HCT116 (cell line): ENCODE results near the gene UPF1. TPM values are rescaled to one million over a fixed set of nuclear protein-coding genes. Genes with fewer than 3 reads are reported as not detected.

ENCODE experiments used
- ATAC-seq: fragments of 200-7000 bp; cut with Tn5 transposase; 2 replicates; pipeline ENCODE4 v1.9.1; 2020; ENCODE audit warnings: mild to moderate bottlenecking, moderate library complexity
- BruUV-seq: library from RNA; stranded (reverse); fragments of 400-500 nt; replicated peaks from 2 replicates; lab custom pipeline; 2021; lab: Mats Ljungman, UMichigan
- CTCF ChIA-PET: fragments of 300-600 bp; sonication (Branson Sonifier 250); formaldehyde crosslinking; loops from one replicate; lab custom pipeline; 2021; ENCODE audit warnings: antibody characterized with exemption; lab: Charles Lee
- POLR2A ChIA-PET: fragments of 300-600, 350-600 bp; sonication (Branson Sonifier 250); formaldehyde crosslinking; loops from one replicate; lab custom pipeline; 2021; ENCODE audit warnings: antibody characterized with exemption; lab: Charles Lee
- RAD21 ChIA-PET, 2 experiments: fragments of 300-600 bp; sonication (Branson Sonifier 250); formaldehyde crosslinking; loops; one replicate each; lab custom pipeline; 2023; ENCODE audit warnings: low total read pairs in 2 of 2; ENCODE audit not compliant: uncharacterized antibody in 2 of 2, unreplicated experiment in 2 of 2, low non-redundant PET in 1 of 2; lab: Charles Lee
- DNase-seq: peaks from one replicate; pipeline ENCODE4 v3.0.0-alpha.2; 2010; ENCODE audit warnings: low read depth, low spot score
- H2AFZ ChIP-seq: fragments of 200-600 bp; shearing (Covaris generic), sonication (generic); 2 replicates; pipeline ENCODE4 v1.6.1; 2017; ENCODE audit warnings: low read depth, mixed run types, mixed read lengths, antibody characterized with exemption, low read length; ENCODE audit not compliant: poor library complexity, severe bottlenecking
- H3K27ac ChIP-seq: 2 replicates; pipeline ENCODE4 v1.5.1; 2012; ENCODE audit warnings: low read depth, low read length
- H3K27me3 ChIP-seq: fragments of 200-600 bp; sonication (generic); 2 replicates; pipeline ENCODE4 v1.6.1; 2016; ENCODE audit warnings: mixed run types, low read length, mixed read lengths; ENCODE audit not compliant: insufficient read depth
- H3K36me3 ChIP-seq, 2 experiments: fragments of 200-500 bp in 1 of 2; fragments of 200-600 bp in 1 of 2; sonication (Bioruptor generic) in 1 of 2; sonication (generic) in 1 of 2; 2 replicates each; pipeline versions ENCODE4 v1.5.1 to v1.6.1; 2014 to 2016; ENCODE audit warnings: low read length in 2 of 2, inconsistent platforms in 1 of 2, mixed read lengths in 1 of 2, mixed run types in 1 of 2; ENCODE audit not compliant: insufficient read depth in 2 of 2, control insufficient read depth in 1 of 2
- H3K4me1 ChIP-seq, 2 experiments: fragments of 200-600 bp in 1 of 2; sonication (generic) in 1 of 2; 2 replicates each; pipeline versions ENCODE4 v1.5.1 to v1.6.1; 2012 to 2017; ENCODE audit warnings: low read length in 2 of 2, inconsistent platforms in 1 of 2, mild to moderate bottlenecking in 1 of 2, mixed read lengths in 1 of 2, mixed run types in 1 of 2, moderate library complexity in 1 of 2; ENCODE audit not compliant: insufficient read depth in 2 of 2, control insufficient read depth in 1 of 2
- H3K4me2 ChIP-seq: fragments of 200-600 bp; sonication (generic); 2 replicates; pipeline ENCODE4 v1.6.1; 2017; ENCODE audit warnings: mixed run types, low read length, mixed read lengths
- H3K4me3 ChIP-seq, 2 experiments: fragments of 200-600 bp in 1 of 2; sonication (generic) in 1 of 2; replicated peaks in 1 of 2; 2 replicates each; pipeline ENCODE4 v1.5.1; 2011 to 2016; ENCODE audit warnings: low read length in 2 of 2, control low read depth in 1 of 2, low read depth in 1 of 2, mild to moderate bottlenecking in 1 of 2, mixed read lengths in 1 of 2, mixed run types in 1 of 2
- H3K79me2 ChIP-seq: fragments of 200-600 bp; sonication (generic); 2 replicates; pipeline ENCODE4 v1.6.1; 2017; ENCODE audit warnings: mild to moderate bottlenecking, mixed run types, low read length, moderate library complexity, mixed read lengths; ENCODE audit not compliant: insufficient read depth
- H3K9ac ChIP-seq: fragments of 200-600 bp; sonication (generic); 2 replicates; pipeline ENCODE4 v1.6.1; 2016; ENCODE audit warnings: low read length, mixed read lengths
- H3K9me2 ChIP-seq: fragments of 200-600 bp; sonication (generic), shearing (Covaris generic); 2 replicates; pipeline ENCODE4 v1.6.1; 2017; ENCODE audit warnings: mixed run types, mild to moderate bottlenecking, moderate library complexity; ENCODE audit not compliant: insufficient read depth
- H3K9me3 ChIP-seq, 2 experiments: fragments of 200-500 bp in 1 of 2; fragments of 200-600 bp in 1 of 2; sonication (Bioruptor generic) in 1 of 2; sonication (generic) in 1 of 2; 2 replicates each; pipeline ENCODE4 v1.6.1; 2014 to 2017; ENCODE audit warnings: low read length in 2 of 2, mixed read lengths in 2 of 2, inconsistent platforms in 1 of 2, low read depth in 1 of 2, mild to moderate bottlenecking in 1 of 2, mixed run types in 1 of 2, moderate library complexity in 1 of 2; ENCODE audit not compliant: control insufficient read depth in 1 of 2, insufficient read depth in 1 of 2
- H4K20me1 ChIP-seq: fragments of 200-600 bp; sonication (generic), shearing (Covaris generic); 2 replicates; pipeline ENCODE4 v1.6.1; 2017; ENCODE audit warnings: mixed run types, mild to moderate bottlenecking, moderate library complexity; ENCODE audit not compliant: insufficient read depth
- RAD21 ChIP-seq: IDR thresholded peaks from 2 replicates; pipeline ENCODE4 v1.6.1; 2012; ENCODE audit warnings: low read depth, mild to moderate bottlenecking
- TCF7L2 ChIP-seq: IDR thresholded peaks from 2 replicates; pipeline ENCODE4 v1.7.0; 2011; ENCODE audit warnings: borderline replicate concordance, inconsistent platforms; ENCODE audit not compliant: insufficient read depth, insufficient read length; ENCODE audit errors: extremely low read depth
- YY1 ChIP-seq: IDR thresholded peaks from 2 replicates; pipeline ENCODE4 v1.6.1; 2011; ENCODE audit warnings: low read length, low read depth, moderate library complexity, mild to moderate bottlenecking; ENCODE audit not compliant: insufficient replicate concordance; ENCODE audit errors: extremely low read depth
- ZFX ChIP-seq: fragments of 450-650 bp; IDR thresholded peaks from 2 replicates; pipeline ENCODE4 v1.6.1; 2017
- intact Hi-C: fragments of 100-400 bp; cut with micrococcal nuclease; formaldehyde crosslinking; loops from 2 replicates; pipeline ENCODE4 v1.10.0; 2022
- total RNA-seq: library from RNA; stranded (reverse); gene quantifications from one replicate; pipeline ENCODE4 v1.2.1, GENCODE V29; 2021; ENCODE audit not compliant: unreplicated experiment
- TF ChIP-seq, protein P1 (sequence below): IDR thresholded peaks from 2 replicates; pipeline ENCODE4 v1.6.1; 2012
- TF ChIP-seq, protein P2 (sequence below), 3 experiments: fragments of 200-600 bp in 1 of 3; sonication (generic) in 1 of 3; IDR thresholded peaks in 2 of 3; conservative IDR thresholded peaks in 1 of 3; 2 replicates each; pipeline ENCODE4 v1.5.1; 2012 to 2017; ENCODE audit warnings: low read depth in 2 of 3, low read length in 2 of 3, antibody characterized with exemption in 1 of 3, borderline replicate concordance in 1 of 3, control low read depth in 1 of 3, mild to moderate bottlenecking in 1 of 3, mixed read lengths in 1 of 3, mixed run types in 1 of 3, moderate library complexity in 1 of 3; ENCODE audit not compliant: insufficient read depth in 1 of 3

Gene UPF1
- total RNA-seq, 1 experiment from 2014 or later = 78.5 TPM

DNA sequence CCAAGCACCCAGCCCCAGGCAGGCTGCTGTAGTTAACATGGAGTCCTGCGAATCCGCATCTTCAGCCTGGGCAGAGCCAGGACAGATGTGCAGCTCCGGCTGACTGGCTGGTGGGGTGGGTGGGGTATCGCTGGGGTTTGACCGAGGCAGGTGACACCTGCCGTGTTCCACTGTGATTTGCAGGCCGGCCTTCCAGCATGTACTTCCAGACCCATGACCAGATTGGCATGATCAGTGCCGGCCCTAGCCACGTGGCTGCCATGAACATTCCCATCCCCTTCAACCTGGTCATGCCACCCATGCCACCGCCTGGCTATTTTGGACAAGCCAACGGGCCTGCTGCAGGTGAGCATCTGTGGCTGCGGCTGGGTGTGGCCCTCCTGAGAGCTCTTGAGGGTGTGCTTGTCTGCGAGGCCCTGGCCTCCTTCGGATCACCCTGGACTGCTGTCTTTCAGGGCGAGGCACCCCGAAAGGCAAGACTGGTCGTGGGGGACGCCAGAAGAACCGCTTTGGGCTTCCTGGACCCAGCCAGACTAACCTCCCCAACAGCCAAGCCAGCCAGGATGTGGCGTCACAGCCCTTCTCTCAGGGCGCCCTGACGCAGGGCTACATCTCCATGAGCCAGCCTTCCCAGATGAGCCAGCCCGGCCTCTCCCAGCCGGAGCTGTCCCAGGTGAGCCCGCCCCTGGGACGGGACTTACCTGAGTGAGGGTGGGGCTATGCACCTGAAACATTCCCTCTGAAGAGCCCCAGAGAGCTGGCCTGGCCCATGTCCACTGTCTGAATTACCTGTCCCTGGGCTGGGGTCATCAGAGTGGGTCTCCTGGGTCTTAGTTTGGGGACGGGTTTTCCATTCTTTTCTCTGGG, 33.6 kb downstream of the UPF1 start (continued):
- TF ChIP-seq YY1 = no peak

DNA sequence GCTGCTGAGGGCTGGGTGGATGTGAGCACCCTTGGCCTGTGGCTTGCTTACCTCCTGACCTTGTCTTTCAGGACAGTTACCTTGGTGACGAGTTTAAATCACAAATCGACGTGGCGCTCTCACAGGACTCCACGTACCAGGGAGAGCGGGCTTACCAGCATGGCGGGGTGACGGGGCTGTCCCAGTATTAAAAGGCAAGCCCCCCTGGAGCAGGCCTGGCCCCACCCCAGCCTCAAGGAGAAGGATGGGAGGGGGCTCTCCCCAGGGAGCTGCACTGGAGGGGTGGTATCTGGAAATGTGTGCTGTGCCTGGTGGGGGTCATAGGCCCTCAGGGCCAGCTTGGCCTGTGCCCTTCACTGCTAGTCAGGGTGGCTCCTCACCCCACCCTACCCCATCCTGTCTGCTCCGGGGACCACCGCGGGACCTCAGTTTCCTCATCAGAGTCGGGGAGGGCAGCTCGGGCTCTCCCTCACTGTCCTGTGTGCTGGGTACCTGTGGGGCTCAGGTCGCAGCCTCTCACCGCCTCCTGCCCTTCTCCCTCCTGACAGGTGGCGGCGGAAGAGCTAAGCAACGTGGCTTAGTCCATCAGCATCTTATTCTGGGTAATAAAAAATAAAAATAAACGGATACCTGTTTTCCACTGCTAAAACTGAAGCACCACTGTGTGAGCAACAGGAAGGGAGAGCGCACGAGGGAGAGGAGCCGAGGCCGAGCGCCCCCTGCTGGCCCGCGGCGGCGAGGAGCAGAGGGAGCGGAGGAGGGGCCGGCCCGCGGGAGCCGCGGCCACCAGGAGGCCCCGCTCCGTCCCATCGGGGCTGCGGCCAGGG, 34.4 kb downstream of the UPF1 start:
- ATAC-seq (peak; percentile 89), DNase-seq (no peak)
- POLR2A ChIA-PET = no interaction called here
- Histone ChIP-seq H3K36me3 (peaks cover 30 to 55% of the 10 kb centered on the region in 2 experiments), H3K4me2 (no peak overlapping the region), H2AFZ (no peak overlapping the region), H3K27ac (peak overlapping the region; percentile 24; the same call in 1 of the 2 replicates), H3K4me3 (no peak overlapping the region), H3K9ac (no peak overlapping the region), H4K20me1 (no peaks in the 10 kb centered on the region), H3K27me3 (no peaks in the 10 kb centered on the region), H3K9me2 (no peaks in the 10 kb centered on the region), H3K4me1 (peaks cover 0 to 2% of the 10 kb centered on the region in 2 experiments; a peak in 1 of 4 replicates), H3K9me3 (no peaks in the 10 kb centered on the region), H3K79me2 (peaks cover 2% of the 10 kb centered on the region; the same call in 1 of the 2 replicates)
- RAD21 ChIA-PET = no interaction called here
- CTCF ChIA-PET = interaction anchor here (0.8 to 1.7 kb wide), 3 partner anchors 10 to 121 kb away, joined by 3 to 12 read pairs (median 4); no protein-coding TSS in a partner anchor
- intact Hi-C loops = no loop called here
- no TSS peak for BruUV-seq
- TF ChIP-seq, protein P1, sequence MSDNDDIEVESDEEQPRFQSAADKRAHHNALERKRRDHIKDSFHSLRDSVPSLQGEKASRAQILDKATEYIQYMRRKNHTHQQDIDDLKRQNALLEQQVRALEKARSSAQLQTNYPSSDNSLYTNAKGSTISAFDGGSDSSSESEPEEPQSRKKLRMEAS = 0 out of 2 replicates have a peak, but pooled peaks have one; percentile 54
- TF ChIP-seq, protein P2, sequence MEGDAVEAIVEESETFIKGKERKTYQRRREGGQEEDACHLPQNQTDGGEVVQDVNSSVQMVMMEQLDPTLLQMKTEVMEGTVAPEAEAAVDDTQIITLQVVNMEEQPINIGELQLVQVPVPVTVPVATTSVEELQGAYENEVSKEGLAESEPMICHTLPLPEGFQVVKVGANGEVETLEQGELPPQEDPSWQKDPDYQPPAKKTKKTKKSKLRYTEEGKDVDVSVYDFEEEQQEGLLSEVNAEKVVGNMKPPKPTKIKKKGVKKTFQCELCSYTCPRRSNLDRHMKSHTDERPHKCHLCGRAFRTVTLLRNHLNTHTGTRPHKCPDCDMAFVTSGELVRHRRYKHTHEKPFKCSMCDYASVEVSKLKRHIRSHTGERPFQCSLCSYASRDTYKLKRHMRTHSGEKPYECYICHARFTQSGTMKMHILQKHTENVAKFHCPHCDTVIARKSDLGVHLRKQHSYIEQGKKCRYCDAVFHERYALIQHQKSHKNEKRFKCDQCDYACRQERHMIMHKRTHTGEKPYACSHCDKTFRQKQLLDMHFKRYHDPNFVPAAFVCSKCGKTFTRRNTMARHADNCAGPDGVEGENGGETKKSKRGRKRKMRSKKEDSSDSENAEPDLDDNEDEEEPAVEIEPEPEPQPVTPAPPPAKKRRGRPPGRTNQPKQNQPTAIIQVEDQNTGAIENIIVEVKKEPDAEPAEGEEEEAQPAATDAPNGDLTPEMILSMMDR (IDR thresholded peaks at IDR 0.05 in 2 of 3, conservative IDR thresholded peaks at IDR 0.05 in 1 of 3; ENCODE audit: borderline replicate concordance in 1 of 3, insufficient read depth in 1 of 3, low read depth in 2 of 3, low read length in 2 of 3) = peak; percentile 97 to 99 (median 99)
- TF ChIP-seq TCF7L2 (no peak), RAD21 (peak; percentile 74), ZFX (no peak)
